Body of pancreas (tissue), 4 donors: ENCODE data around the gene RPL38. TPM values are rescaled to one million over a fixed set of nuclear protein-coding genes. Genes with fewer than 3 reads are reported as not detected.

ENCODE experiments used
- ATAC-seq: fragments of 150-250 bp; one replicate; pipeline ENCODE4 v1.9.1; 2016
- DNase-seq, 4 donors: peaks; one replicate each; pipeline ENCODE4 v3.0.0-alpha.2; 2019
- H3K27ac ChIP-seq, 4 donors: fragments of 200-600 bp; sonication (generic); 1 replicate in 3 of 4; 2 replicates in 1 of 4; pipeline versions ENCODE4 v1.5.1 to v1.6.1; 2016 to 2019; ENCODE audit warnings: mild to moderate bottlenecking in 1 of 4, mixed read lengths in 1 of 4, moderate library complexity in 1 of 4
- H3K27me3 ChIP-seq, 2 donors: fragments of 200-600 bp; sonication (generic); one replicate each; pipeline ENCODE4 v1.6.0; 2016; ENCODE audit warnings: mild to moderate bottlenecking in 1 of 2
- H3K36me3 ChIP-seq, 2 donors: fragments of 200-600 bp; sonication (generic); replicated peaks in 1 of 2; 2 replicates each; pipeline ENCODE4 v1.5.1; 2016; ENCODE audit warnings: low read depth in 2 of 2; ENCODE audit not compliant: insufficient read depth in 1 of 2
- H3K4me1 ChIP-seq: fragments of 200-600 bp; sonication (generic); one replicate; pipeline ENCODE4 v1.6.0; 2016
- H3K4me3 ChIP-seq, 2 donors: fragments of 200-600 bp; sonication (generic); 1 replicate in 1 of 2; 2 replicates in 1 of 2; pipeline ENCODE4 v1.5.1; 2016 to 2019
- H3K9me3 ChIP-seq, 3 donors: fragments of 200-600 bp; sonication (generic); 1 replicate in 2 of 3; 2 replicates in 1 of 3; pipeline ENCODE4 v1.5.1; 2016
- POLR2A ChIP-seq, 3 donors: fragments of 450-650 bp; IDR thresholded peaks; one replicate each; pipeline ENCODE4 v1.6.1; 2016; ENCODE audit warnings: antibody characterized with exemption in 3 of 3, mild to moderate bottlenecking in 2 of 3
- WGBS, 2 donors: methylation state at CpG; one replicate each; pipeline ENCODE4 v1.1.5; 2017; 5-methylcytosine and 5-hydroxymethylcytosine counted together
- intact Hi-C: fragments of 100-400 bp; cut with DNase I; formaldehyde crosslinking; loops from one replicate; pipeline ENCODE4 v1.15.1; 2023
- total RNA-seq, 2 donors: library from RNA; depleted of rRNA; stranded (reverse); fragments of >200 nt; gene quantifications; one replicate each; pipeline ENCODE4 v1.1.0, GENCODE V29; 2016
- TF ChIP-seq, protein P1 (sequence below), 7 experiments: fragments of 450-650 bp in 4 of 7; fragments of 200-600 bp in 3 of 7; sonication (generic) in 3 of 7; IDR thresholded peaks; one replicate each; pipeline ENCODE4 v1.5.1; 2016 to 2019; ENCODE audit warnings: antibody characterized with exemption in 7 of 7

RPL38 gene
- total RNA-seq, 2 donors from 2014 or later, result 141 to 156 TPM

GRCh38 chr17:74220219-74220618, 16.7 kb downstream of the RPL38 start:
- H3K4me1 ChIP-seq, result no peaks in the 10 kb centered on the region
- H3K9me3 ChIP-seq, result no peaks in the 10 kb centered on the region
- intact Hi-C loops, result no loop called here
- no peaks in the 10 kb centered on the region for H3K36me3 ChIP-seq
- no peak overlapping the region for H3K4me3 ChIP-seq
- 94 to 100% methylated on average over 1 to 2 of the region's 2 CpGs for WGBS, 2 donors
- no peaks in the 10 kb centered on the region for H3K27me3 ChIP-seq
- DNase-seq (no peak), ATAC-seq (no peak)
- TF ChIP-seq, protein P1, sequence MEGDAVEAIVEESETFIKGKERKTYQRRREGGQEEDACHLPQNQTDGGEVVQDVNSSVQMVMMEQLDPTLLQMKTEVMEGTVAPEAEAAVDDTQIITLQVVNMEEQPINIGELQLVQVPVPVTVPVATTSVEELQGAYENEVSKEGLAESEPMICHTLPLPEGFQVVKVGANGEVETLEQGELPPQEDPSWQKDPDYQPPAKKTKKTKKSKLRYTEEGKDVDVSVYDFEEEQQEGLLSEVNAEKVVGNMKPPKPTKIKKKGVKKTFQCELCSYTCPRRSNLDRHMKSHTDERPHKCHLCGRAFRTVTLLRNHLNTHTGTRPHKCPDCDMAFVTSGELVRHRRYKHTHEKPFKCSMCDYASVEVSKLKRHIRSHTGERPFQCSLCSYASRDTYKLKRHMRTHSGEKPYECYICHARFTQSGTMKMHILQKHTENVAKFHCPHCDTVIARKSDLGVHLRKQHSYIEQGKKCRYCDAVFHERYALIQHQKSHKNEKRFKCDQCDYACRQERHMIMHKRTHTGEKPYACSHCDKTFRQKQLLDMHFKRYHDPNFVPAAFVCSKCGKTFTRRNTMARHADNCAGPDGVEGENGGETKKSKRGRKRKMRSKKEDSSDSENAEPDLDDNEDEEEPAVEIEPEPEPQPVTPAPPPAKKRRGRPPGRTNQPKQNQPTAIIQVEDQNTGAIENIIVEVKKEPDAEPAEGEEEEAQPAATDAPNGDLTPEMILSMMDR (IDR thresholded peaks at IDR 0.05), result no peak
- no peak for TF ChIP-seq POLR2A (IDR thresholded peaks at IDR 0.05)
- no peak overlapping the region for H3K27ac ChIP-seq

DNA sequence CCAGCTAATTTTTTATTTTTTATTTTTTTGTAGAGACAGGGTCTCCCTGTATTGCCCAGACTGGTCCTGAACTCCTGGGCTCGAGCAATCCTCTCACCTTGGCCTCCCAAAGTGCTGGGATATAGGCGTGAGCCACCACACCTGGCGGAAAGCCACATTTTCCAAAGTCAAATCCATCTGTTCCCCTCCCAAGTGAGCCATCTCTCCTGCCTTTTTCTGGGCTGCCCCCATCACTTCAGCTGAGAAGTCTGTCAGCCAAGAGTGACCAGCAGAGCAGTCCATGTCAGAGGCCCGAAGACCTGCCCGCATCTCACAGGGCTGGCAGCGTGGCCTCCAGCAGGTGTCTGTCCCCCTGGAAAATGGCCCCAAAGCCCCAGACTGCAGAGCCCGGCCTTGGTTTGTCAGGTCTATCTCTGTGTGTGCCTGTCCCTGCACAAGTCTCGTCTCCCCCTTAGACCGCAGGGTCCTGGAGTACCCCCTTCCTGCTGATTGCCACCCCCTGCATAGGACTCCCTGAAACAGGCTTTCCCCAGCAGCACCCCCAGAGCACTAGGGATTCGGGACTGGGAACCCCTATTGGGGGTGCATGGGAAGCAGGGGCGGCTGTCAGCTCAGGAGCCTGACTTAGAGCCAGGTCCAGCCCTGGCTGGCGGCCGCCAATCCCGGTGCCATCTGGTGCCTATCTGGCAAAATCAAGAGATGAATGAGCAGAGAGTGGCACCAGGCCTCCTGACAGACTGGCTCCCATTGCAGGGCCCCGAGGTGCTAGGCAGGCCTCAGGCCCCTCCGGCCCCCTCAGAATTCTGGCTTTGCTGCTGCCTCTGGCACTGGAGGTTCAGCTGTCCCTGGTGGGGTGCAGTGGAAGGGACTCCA, 17.7 kb downstream of the RPL38 start:
- H3K9me3 ChIP-seq, result no peaks in the 10 kb centered on the region
- no peak overlapping the region for H3K27ac ChIP-seq
- no peak overlapping the region for H3K4me3 ChIP-seq
- intact Hi-C loops, result no loop called here
- 92 to 94% methylated on average over 9 to 15 of the region's 16 CpGs for WGBS, 2 donors
- no peak for ATAC-seq
- TF ChIP-seq, protein P1 (IDR thresholded peaks at IDR 0.05), result no peak
- TF ChIP-seq POLR2A (IDR thresholded peaks at IDR 0.05), result no peak
- H3K36me3 ChIP-seq, result no peaks in the 10 kb centered on the region
- H3K4me1 ChIP-seq, result no peaks in the 10 kb centered on the region
- DNase-seq, result no peak
- no peaks in the 10 kb centered on the region for H3K27me3 ChIP-seq

DNA sequence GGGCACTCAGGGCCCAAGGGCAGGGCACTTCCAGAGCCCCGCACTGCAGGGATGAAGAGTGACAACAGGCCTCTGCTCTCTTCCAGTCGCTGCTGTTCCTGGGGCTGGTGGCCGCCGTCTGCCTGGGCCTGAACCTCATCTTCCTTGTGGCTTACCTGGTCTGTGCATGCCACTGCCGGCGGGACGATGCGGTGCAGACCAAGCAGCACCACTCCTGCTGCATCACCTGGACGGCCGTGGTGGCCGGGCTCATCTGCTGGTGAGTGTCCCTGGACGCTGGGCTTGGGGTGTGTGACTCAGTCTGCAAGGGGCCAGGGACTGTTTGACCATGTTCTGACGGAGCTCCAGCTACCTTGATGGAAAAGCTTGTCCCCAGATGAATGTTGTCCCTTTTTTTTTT, 18.9 kb downstream of the RPL38 start:
- H3K27ac ChIP-seq, result no peak overlapping the region
- 85 to 91% methylated on average over 5 to 13 of the region's 13 CpGs for WGBS, 2 donors
- H3K4me1 ChIP-seq, result no peaks in the 10 kb centered on the region
- no peak for TF ChIP-seq POLR2A (IDR thresholded peaks at IDR 0.05)
- TF ChIP-seq, protein P1 (IDR thresholded peaks at IDR 0.05), result no peak
- no peaks in the 10 kb centered on the region for H3K9me3 ChIP-seq
- ATAC-seq (no peak), DNase-seq (no peak)
- no peaks in the 10 kb centered on the region for H3K36me3 ChIP-seq
- H3K4me3 ChIP-seq, result no peak overlapping the region
- intact Hi-C loops, result no loop called here
- H3K27me3 ChIP-seq, result no peaks in the 10 kb centered on the region

DNA sequence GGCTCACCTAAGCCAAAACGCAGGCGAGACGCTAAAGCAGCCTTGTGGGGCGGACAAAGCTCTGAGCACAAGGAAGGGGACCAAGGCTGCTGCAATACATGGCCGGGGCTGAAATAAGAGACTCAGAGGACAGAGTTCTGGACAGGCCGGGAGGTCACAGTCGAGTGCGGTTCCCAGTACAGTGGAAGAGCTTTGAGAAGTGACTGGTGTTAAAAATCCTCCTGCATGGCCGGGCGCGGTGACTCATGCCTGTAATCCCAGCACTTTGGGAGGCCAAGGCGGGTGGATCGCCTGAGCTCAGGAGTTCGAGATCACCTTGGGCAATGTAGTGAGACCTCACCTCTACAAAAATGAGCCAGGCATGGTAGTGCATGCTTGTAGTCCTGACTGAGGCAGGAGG, 20.4 kb downstream of the RPL38 start:
- Histone ChIP-seq H3K4me3 (no peak overlapping the region), H3K4me1 (no peaks in the 10 kb centered on the region), H3K9me3 (no peaks in the 10 kb centered on the region), H3K27ac (no peak overlapping the region), H3K27me3 (no peaks in the 10 kb centered on the region), H3K36me3 (no peaks in the 10 kb centered on the region)
- no peak for TF ChIP-seq POLR2A (IDR thresholded peaks at IDR 0.05)
- TF ChIP-seq, protein P1 (IDR thresholded peaks at IDR 0.05), result no peak
- intact Hi-C loops, result no loop called here
- 93 to 94% methylated on average over 14 of the region's 14 CpGs for WGBS, 2 donors
- DNase-seq, result no peak
- no peak for ATAC-seq
